ENCODE results near the gene SIRT4.
"Not testable (repeated sequence)": the region's sequence is repeated elsewhere in the genome, so short reads cannot be mapped to it uniquely, and the experiment has no call there.

Gene SIRT4

DNA sequence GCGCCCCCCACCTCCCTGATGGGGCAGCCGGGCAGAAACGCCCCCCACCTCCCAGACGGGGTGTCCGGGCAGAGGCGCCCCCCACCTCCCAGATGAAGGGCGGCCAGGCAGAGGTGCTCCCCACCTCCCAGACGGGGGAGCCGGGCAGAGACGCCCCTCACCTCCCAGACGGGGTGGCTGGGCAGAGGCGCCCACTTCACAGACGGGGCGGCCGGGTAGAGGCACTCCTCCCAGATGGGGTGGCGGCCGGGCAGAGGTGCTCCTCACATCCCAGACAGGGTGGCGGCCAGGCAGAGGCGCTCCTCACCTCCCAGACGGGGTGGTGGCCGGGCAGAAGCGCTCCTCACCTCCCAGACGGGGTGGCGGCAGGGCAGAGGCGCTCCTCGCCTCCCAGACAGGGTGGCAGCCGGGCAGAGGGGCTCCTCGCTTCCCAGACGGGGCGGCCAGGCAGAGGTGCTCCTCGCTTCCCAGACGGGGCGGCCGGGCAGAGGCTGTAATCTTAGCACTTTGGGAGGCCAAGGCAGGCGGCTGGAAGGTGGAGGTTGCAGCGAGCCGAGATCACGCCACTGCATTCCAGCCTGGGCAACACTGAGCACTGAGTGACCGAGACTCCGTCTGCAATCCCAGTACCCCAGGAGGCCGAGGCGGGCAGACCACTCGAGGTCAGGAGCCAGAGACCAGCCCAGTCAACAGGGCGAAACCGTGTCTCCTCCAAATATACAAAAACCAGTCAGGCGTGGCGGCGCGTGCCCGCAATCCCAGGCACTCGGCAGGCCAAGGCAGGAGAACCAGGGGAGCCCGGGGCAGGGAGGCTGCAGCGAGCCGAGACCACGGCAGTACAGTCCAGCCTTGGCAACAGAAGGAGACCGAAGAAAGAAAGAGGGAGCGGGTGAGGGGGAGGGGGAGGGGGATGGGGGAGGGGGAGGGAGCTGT is 23.7 kb upstream of the SIRT4 start:
- no peak for DNase-seq

- DNase-seq: no peak
Observed at GRCh38 chr12:120283318-120283717, 18.8 kb upstream of the SIRT4 start.

- DNase-seq: no peak
Observed at GRCh38 chr12:120284381-120284780, 17.7 kb upstream of the SIRT4 start.

- DNase-seq: no peak
Observed at GRCh38 chr12:120286768-120287490, 15.2 kb upstream of the SIRT4 start.

DNA sequence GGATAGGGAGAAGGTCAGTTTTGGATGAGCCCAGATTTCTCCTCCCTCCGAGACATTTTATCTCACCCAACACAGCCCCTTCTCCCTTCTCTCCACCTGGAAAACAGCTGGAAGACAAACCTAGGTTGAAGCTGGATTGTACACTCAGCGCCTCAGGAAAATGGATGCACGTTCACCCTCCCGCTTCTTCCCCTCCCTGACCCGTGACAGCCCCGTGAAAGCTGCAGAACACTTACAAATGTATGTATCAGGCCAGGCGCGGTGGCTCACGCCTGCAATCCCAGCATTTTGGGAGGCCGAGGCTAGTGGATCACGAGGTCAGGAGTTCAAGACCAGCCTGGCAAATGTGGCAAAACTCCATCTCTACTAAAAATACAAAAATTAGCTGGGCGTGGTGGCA is 14.6 kb upstream of the SIRT4 start:
- no peak for DNase-seq

- peak; percentile 22 for DNase-seq
Observed at GRCh38 chr12:120290609-120291305, 11.4 kb upstream of the SIRT4 start.

- no peak for DNase-seq
Observed at GRCh38 chr12:120292411-120292660, 9.8 kb upstream of the SIRT4 start.

DNA sequence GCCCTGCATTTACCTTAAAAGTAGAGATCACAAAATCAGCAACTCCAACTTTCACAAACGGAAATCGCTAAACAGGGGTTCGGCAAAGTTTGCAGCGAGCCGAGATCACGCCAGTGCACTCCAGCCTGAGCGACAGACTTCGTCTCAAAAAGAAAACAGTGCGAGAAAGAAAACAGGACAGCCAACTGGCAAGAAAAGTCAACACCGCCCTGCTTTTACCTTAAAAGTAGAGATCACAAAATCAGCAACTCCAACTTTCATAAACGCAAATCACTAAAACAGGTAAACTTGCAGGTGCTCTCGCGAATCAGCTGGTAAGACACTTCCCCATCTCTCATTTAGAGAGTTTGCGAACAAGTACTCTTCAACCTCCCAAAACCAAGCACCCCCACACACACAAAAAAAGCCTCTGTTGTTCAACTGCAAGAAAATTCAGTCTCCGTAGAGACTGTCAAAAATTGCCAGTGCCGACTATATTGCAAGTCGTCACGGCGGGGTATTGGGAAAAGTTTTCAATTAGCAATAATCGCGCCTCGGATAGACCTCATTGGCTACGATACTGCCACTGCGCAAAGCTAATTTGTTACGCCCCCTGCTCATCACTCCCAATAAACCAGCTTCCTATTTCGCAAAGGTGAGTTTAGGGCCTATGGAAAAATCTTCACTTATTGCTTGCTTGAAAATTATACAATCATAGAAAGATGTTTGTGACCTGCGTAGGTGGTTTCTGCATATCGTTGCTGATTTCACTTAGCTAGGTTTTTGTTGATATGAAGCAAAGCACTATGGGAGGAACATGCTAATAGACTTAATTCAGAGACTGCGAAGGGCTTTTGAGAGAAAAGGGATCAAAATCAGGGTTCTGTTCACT is 9.2 kb upstream of the SIRT4 start, which contains the start of gene RNU4-1:
TSS of gene RNU4-1 (minus strand) at position 577 of the 871 bp plus-strand sequence.
- DNase-seq: peak; percentile 98

- DNase-seq: no peak
Observed at GRCh38 chr12:120314220-120314619, 12.1 kb downstream of the SIRT4 start.

DNA sequence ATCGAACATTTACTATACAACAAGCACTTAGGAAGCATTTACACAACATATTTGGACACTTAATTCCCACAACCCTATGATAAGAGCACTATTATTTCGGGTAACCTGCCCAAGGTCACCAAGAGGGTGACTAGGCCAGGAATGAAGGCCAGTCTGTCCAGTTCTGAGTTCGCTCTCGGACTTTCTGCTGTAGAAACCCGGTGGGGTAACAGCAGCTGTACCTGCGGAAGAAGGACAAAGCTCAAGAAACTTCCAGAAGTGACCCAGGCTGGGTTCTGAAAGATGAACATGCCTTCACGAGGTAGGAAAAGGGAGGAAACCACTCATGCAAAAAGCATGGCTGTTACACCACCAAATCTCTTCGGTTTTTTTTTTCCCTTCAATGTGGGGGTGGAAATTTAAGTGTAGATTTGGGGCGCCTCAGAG is 14.7 kb downstream of the SIRT4 start:
- DNase-seq: no peak

- DNase-seq: peak; percentile 99
Observed at GRCh38 chr12:120317224-120318105, 15.3 kb downstream of the SIRT4 start.

DNA sequence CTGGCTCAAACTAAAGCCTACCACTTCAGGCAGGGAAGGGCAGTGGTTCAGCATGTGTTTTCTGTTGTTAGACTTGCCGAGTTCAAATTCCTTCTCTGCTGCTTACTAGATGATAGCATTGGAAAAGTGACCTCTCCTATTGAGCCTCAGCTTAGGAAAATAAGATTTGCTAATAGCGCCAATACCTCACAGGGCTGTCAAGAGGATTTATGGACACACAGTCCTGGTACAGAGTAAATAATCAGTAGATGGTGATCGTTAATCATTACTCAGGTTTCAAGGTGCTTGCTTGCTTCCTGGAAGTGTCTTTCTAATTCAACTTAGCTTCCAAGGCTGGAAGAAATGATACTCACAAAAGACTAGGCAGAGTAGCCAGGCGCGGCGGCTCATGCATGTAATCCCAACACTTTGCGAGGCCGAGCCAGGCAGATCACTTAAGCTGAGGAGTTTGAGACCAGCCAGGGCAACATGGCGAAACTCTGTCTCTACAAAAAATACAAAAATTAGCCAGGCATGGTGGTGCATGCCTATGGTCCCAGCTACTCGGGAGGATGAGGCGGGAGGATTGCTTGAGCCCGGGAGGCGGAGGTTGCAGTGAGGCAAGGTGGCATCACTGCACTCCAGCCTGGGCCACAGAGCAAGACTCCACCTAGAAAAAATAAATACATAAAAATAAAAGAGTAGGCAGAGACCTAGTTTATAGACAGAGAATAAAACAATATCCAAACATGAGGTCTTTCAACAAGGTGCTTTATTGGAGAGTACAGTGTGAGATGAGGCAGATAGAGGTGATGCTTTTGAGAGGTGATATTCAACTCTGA is 19.5 kb downstream of the SIRT4 start:
- no peak for DNase-seq

DNA sequence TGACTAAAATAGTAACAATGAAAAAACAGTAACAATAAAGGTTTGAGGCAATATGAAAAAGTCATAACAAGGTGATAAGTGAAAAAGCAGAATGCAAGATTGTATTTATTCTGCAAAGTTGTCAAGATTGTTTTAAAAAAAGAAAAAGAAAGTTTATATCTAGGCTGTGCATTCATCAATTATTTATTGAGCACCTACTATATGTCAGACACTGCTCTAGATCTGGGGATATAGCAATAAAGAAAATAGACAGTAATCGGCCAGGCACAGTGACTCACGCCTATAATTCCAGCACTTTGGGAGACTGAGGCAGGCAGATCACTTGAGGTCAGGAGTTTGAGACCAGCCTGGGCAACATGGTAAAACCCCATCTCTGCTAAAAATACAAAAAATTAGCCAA is 21.7 kb downstream of the SIRT4 start:
- no peak for DNase-seq

- DNase-seq: no peak
Observed at GRCh38 chr12:120324841-120325417, 22.8 kb downstream of the SIRT4 start.

GRCh38 chr12:120327593-120327992 is 25.5 kb downstream of the SIRT4 start, which contains the start of gene PLA2G1B:
PLA2G1B (minus strand) TSS chr12:120327779; CDS start chr12:120327753, 26 bp downstream.
- no peak for DNase-seq

- no peak for DNase-seq
Observed at GRCh38 chr12:120328228-120328627, 26.1 kb downstream of the SIRT4 start.

GRCh38 chr12:120331390-120331789 is 29.3 kb downstream of the SIRT4 start:
- no peak for DNase-seq

GRCh38 chr12:120332041-120332440 is 29.9 kb downstream of the SIRT4 start:
- DNase-seq: no peak

- DNase-seq: no peak
Observed at GRCh38 chr12:120332523-120332922, 30.4 kb downstream of the SIRT4 start.

DNA sequence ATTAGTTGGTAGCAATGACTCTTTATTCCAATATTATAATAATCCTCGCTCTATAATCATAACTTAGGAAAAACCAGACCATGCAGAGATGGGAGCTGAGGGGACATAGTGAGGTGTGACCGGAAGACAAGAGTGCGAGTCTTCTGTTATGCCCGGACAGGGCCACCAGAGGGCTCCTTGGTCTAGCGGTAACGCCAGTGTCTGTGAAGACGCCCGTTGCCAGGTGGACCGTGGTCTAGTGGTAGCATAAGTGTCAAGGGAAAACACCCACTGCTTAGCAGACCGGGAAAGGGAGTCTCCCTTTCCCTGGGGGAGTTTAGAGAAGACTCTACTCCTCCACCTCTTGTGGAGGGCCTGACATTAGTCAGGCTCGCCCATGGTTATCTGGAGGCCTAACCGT is 33.3 kb downstream of the SIRT4 start:
- not testable (repeated sequence) for DNase-seq

All from NCI-H2227 treated with DMSO at 0.1 percent for 48 hours (cell line).